BJ (cell line): Measurements from ENCODE around the gene TUT7. TPM values are rescaled to one million over a fixed set of nuclear protein-coding genes. Genes with fewer than 3 reads are reported as not detected.

Experiments
- CTCF ChIA-PET: fragments of 350-600 bp; formaldehyde crosslinking; extraction: SDS; loops from one replicate; lab custom pipeline; 2021; ENCODE audit warnings: antibody characterized with exemption, inconsistent platforms; lab: Yijun Ruan, JAX
- POLR2A ChIA-PET: fragments of 300-600 bp; sonication (Branson Sonifier 250); formaldehyde crosslinking; extraction: SDS; loops from one replicate; lab custom pipeline; 2021; ENCODE audit warnings: antibody characterized with exemption; lab: Charles Lee
- DNase-seq: peaks from one replicate; pipeline ENCODE4 v3.0.0-alpha.2; 2011; ENCODE audit warnings: low read depth
- H3K27me3 ChIP-seq: 2 replicates; pipeline ENCODE4 v1.6.0; 2011; ENCODE audit warnings: low read length; ENCODE audit not compliant: control insufficient read depth, insufficient read depth
- H3K36me3 ChIP-seq: 2 replicates; pipeline ENCODE4 v1.5.1; 2011; ENCODE audit warnings: low read length; ENCODE audit not compliant: control insufficient read depth, insufficient read depth
- H3K4me3 ChIP-seq: 2 replicates; pipeline ENCODE4 v1.5.1; 2011; ENCODE audit warnings: low read depth, mild to moderate bottlenecking, control low read depth, low read length
- polyA plus RNA-seq: library from polyadenylated mRNA; depleted of rRNA; stranded (reverse); fragments of >200 nt; gene quantifications from 2 replicates; pipeline ENCODE4 v1.2.3, GENCODE V29; 2011
- TF ChIP-seq, protein P1 (sequence below): IDR thresholded peaks from 2 replicates; pipeline ENCODE4 v1.5.1; 2011; ENCODE audit warnings: low read depth, mild to moderate bottlenecking, control low read depth, inconsistent platforms, low read length, moderate library complexity; ENCODE audit not compliant: insufficient read depth

Gene TUT7
- polyA plus RNA-seq, 1 experiment = 11.5 TPM

DNA sequence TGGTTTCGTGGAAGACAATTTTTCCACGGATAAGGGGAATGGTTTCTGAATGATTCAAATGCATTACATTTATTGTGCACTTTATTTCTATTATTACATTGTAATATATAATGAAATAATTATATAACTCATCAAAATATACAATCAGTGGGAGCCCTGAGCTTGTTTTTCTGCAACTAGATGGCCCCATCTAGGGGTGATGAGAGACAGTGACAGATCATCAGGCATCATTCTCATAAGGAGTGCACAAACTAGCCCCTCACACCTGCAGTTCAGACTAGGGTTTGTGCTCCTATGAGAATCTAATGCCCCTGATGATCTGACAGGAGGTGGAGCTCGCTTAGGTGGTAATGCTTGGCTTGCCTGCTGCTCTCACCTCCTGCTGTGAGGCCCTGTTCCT is 78.2 kb downstream of the TUT7 start:
- CTCF ChIA-PET = interaction anchor here (0.9 to 3.6 kb wide), 4 partner anchors 9 to 74 kb away, joined by 3 to 18 read pairs (median 10); no protein-coding TSS in a partner anchor
- peaks cover 10% of the 10 kb centered on the region for H3K36me3 ChIP-seq
- H3K4me3 ChIP-seq = no peak overlapping the region
- POLR2A ChIA-PET = no interaction called here
- no peaks in the 10 kb centered on the region for H3K27me3 ChIP-seq
- no peak for DNase-seq
- TF ChIP-seq, protein P1, sequence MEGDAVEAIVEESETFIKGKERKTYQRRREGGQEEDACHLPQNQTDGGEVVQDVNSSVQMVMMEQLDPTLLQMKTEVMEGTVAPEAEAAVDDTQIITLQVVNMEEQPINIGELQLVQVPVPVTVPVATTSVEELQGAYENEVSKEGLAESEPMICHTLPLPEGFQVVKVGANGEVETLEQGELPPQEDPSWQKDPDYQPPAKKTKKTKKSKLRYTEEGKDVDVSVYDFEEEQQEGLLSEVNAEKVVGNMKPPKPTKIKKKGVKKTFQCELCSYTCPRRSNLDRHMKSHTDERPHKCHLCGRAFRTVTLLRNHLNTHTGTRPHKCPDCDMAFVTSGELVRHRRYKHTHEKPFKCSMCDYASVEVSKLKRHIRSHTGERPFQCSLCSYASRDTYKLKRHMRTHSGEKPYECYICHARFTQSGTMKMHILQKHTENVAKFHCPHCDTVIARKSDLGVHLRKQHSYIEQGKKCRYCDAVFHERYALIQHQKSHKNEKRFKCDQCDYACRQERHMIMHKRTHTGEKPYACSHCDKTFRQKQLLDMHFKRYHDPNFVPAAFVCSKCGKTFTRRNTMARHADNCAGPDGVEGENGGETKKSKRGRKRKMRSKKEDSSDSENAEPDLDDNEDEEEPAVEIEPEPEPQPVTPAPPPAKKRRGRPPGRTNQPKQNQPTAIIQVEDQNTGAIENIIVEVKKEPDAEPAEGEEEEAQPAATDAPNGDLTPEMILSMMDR = no peak

DNA sequence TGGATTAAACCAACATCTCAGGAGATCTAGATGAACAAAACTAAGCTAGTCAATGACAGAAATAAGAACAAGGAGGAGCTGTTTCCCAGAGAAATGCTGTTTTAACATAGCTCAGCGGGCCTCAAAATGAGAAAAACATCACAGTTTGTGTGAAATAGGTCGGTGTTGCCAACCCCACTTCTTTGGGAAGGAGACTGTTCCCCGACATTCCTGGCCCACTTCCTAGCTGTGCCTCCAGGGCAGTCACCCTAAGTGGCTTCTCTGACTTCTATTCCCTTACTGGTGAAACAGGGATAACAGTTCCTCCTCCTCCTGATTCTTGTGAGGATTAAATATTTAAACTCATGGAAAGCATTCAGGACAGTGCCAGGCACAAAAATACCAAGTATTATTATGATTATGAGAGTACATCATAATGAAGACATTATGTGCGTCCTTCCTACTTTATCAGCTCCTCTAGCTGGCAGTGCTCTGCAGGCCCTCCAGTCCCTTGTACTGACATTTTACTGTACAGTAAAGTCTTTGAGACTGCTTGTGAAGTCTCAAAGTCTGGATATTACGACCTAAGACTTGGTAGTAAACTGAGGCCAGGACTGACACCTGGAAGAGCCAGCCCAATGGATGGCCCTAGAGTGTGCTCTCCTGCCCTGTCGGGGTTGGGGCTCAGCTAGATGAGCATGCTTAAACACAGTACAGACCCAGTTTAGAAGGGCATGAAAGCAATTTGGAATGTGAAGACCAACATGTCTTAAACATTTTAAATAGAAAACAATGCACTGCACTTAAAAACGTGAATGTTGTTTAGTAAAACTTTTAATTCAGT is 79.2 kb downstream of the TUT7 start:
- TF ChIP-seq, protein P1 = no peak
- CTCF ChIA-PET = interaction anchor here (0.8 to 3.6 kb wide), 4 partner anchors 8 to 73 kb away, joined by 3 to 18 read pairs (median 10); no protein-coding TSS in a partner anchor
- Histone ChIP-seq H3K36me3 (peaks cover 10% of the 10 kb centered on the region), H3K4me3 (no peak overlapping the region), H3K27me3 (no peaks in the 10 kb centered on the region)
- POLR2A ChIA-PET = no interaction called here
- no peak for DNase-seq

DNA sequence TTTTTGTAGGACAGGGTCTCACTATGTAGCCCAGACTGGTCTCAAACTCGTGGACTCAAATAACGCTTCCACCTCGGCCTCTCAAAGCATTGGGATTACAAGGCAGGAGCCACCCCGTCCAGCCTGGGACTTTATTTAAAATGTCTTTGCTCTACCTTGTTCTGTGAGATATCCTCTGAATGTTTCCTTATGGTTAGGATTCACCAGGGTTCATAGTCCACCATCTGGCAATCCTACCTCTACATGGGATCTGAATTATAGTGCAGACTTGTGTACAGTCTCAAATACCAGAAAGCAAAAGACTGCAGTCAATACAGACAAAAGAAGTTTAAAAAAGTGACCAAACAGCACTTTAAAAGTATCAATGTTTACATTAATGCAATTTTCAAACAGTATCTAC is 82.0 kb downstream of the TUT7 start:
- DNase-seq = no peak
- Histone ChIP-seq H3K36me3 (peaks cover 8% of the 10 kb centered on the region), H3K27me3 (no peaks in the 10 kb centered on the region), H3K4me3 (no peak overlapping the region)
- ChIA-PET POLR2A (no interaction called here), CTCF (no interaction called here)
- TF ChIP-seq, protein P1 = no peak

DNA sequence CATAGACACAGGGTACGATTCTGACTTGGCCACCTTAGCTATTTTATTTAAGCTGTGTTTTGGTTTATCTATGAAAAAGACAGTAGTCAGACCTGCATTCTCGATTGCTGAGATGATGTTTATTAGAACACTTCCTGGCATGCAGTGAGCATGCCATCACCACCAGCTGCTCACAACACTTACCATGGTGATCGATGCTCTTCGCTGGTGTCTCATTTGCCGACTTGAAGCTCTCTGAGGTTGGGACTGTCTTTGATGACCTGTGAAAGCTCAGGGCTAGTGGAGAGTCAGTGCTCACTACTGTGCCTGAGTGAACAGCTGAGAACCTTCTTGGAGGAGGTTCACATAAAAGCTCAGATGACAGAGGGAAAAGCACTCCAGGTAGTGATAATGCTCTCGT is 90.3 kb downstream of the TUT7 start:
- no peak for DNase-seq
- Histone ChIP-seq H3K36me3 (peaks cover 12% of the 10 kb centered on the region), H3K4me3 (no peak overlapping the region), H3K27me3 (no peaks in the 10 kb centered on the region)
- CTCF ChIA-PET = no interaction called here
- TF ChIP-seq, protein P1 = no peak
- POLR2A ChIA-PET = no interaction called here

DNA sequence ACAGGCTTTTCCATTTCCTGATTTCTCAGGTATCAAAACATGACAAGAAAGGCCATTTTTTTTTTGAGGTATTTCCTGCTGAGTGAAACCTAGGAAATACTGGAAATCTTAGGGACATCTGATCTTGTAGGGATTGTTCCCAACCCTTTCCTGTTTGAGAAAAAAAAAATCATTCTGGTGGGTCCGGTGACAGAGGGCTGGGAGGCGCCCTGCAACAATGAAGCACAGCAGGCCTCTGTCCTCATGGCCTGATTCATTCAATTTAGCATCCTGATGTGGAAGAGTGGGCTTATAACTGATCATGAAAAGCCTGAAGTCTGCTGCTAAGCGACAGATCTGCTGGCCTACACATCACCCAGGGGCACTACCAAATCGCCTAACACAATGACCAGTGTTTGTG is 91.7 kb downstream of the TUT7 start:
- ChIA-PET CTCF (interaction anchor here (0.6 to 1.4 kb wide), 2 partner anchors 12 to 60 kb away, joined by 3 to 4 read pairs; no protein-coding TSS in a partner anchor), POLR2A (no interaction called here)
- TF ChIP-seq, protein P1 = no peak
- H3K36me3 ChIP-seq = peaks cover 12% of the 10 kb centered on the region
- H3K4me3 ChIP-seq = no peak overlapping the region
- H3K27me3 ChIP-seq = no peaks in the 10 kb centered on the region
- DNase-seq = no peak
